Adrenal gland (tissue), 19 donors: ENCODE measurements around the gene SSBP3. TPM values are rescaled to one million over a fixed set of nuclear protein-coding genes. Genes with fewer than 3 reads are reported as not detected.
"Not testable (repeated sequence)": the region's sequence is repeated elsewhere in the genome, so short reads cannot be mapped to it uniquely, and the experiment has no call there.

Experiments
- DNase-seq, 7 donors: peaks; one replicate each; pipeline ENCODE4 v3.0.0-alpha.2; 2019 to 2020
- H3K27ac ChIP-seq, 5 donors: fragments of 200-600 bp; sonication (generic) in 4 of 5; 1 replicate in 3 of 5; 2 replicates in 2 of 5; pipeline versions ENCODE4 v1.5.1 to v1.8.0; 2016 to 2020; ENCODE audit warnings: mild to moderate bottlenecking in 1 of 5
- H3K27me3 ChIP-seq: fragments of 200-600 bp; 2 replicates; pipeline ENCODE4 v1.8.0; 2021
- H3K36me3 ChIP-seq, 2 donors: fragments of 200-600 bp; replicated peaks in 1 of 2; 1 replicate in 1 of 2; 2 replicates in 1 of 2; pipeline versions ENCODE4 v1.5.1 to v1.8.0; 2018 to 2022
- H3K4me1 ChIP-seq, 2 donors: fragments of 200-600 bp; replicated peaks in 1 of 2; 1 replicate in 1 of 2; 2 replicates in 1 of 2; pipeline versions ENCODE4 v1.5.1 to v1.8.0; 2018 to 2021
- H3K4me3 ChIP-seq, 4 donors: fragments of 200-600 bp; sonication (generic) in 3 of 4; one replicate each; pipeline ENCODE4 v1.5.1; 2016 to 2018
- H3K9me3 ChIP-seq, 3 donors: fragments of 200-600 bp; sonication (generic) in 1 of 3; replicated peaks in 1 of 3; 1 replicate in 2 of 3; 2 replicates in 1 of 3; pipeline versions ENCODE4 v1.5.1 to v1.8.0; 2016 to 2021
- POLR2A ChIP-seq, 2 donors: fragments of 450-650 bp; IDR thresholded peaks; one replicate each; pipeline ENCODE4 v1.6.1; 2017; ENCODE audit warnings: antibody characterized with exemption in 2 of 2, mild to moderate bottlenecking in 2 of 2, moderate library complexity in 1 of 2
- WGBS, 4 donors: extraction: QIAGEN DNeasy Blood & Tissue Kit in 2 of 4; methylation state at CpG; one replicate each; pipeline versions ENCODE4 v1.1.5 to v1.1.7; 2013 to 2017; 5-methylcytosine and 5-hydroxymethylcytosine counted together
- intact Hi-C, 2 donors: fragments of 100-400 bp; cut with DNase I; formaldehyde crosslinking; loops; one replicate each; pipeline versions ENCODE4 v1.14.1 to v1.15.0; 2022 to 2023
- long read RNA-seq, 10 donors: library from polyadenylated mRNA in 3 of 10; unstranded in 2 of 10; stranded (forward) in 1 of 10; transcript quantifications; one replicate each; pipeline ENCODE4 v2.0.0 and lab custom pipeline, GENCODE V29; 2021 to 2026
- polyA plus RNA-seq, 3 donors: library from polyadenylated mRNA; stranded (reverse); fragments of 200-250 nt in 2 of 3; fragments of 350-450 nt in 1 of 3; fragmentation: Illumina TruSeq in 1 of 3; extraction: RNeasy Lipid Tissue Mini Kit (QIAGEN cat#74804) in 1 of 3; gene quantifications; one replicate each; pipeline ENCODE4 v1.2.3, GENCODE V29; 2013 to 2014
- total RNA-seq, 9 donors: library from RNA; depleted of rRNA in 4 of 9; stranded (reverse); fragments of >200 nt in 4 of 9; fragments of 120-200 nt in 1 of 9; fragmentation: NEBNext Ultra II Directional in 1 of 9; extraction: Animal tissue kit (Norgen Biotek cat#: 25700) in 1 of 9; gene quantifications; one replicate each; pipeline versions ENCODE4 v1.1.0 to v1.2.4, GENCODE V29; 2013 to 2023
- TF ChIP-seq, protein P1 (sequence below), 6 experiments: fragments of 450-650 bp in 4 of 6; fragments of 200-600 bp in 2 of 6; sonication (generic) in 1 of 6; IDR thresholded peaks; 1 replicate in 5 of 6; 2 replicates in 1 of 6; pipeline versions ENCODE4 v1.5.1 to v1.8.0; 2016 to 2021; ENCODE audit warnings: antibody characterized with exemption in 6 of 6, mild to moderate bottlenecking in 2 of 6, moderate library complexity in 1 of 6
- donor health status: healthy with polysubstance abuse.
- donor health status: Bipolar disorder and iron deficiency.
- donor health status: DM: yes; HTN: yes; CAD: no.
- donor health status: DM: no; HTN: no; CAD: no.
- donor health status: DM: no; HTN: no; CAD: no.
- donor health status: DM: yes; HTN: yes; CAD: no.

SSBP3 gene
- total RNA-seq (10 to 100 TPM; 15.3 to 91.5 (median 49.7) TPM), polyA plus RNA-seq (100 to 1,000 TPM in 1 of 3 donors, 10 to 100 TPM in 2; 70.8 to 150 (median 86.5) TPM)
- long read RNA-seq, donor 1, partial matches to known transcripts = 0 of 4 reads
- long read RNA-seq, donor 1, other reads (novel, unspliced or antisense) = 0 of 4 reads
- long read RNA-seq, donor 2, partial matches to known transcripts = 0 of 5 reads
- long read RNA-seq, donor 2, other reads (novel, unspliced or antisense) = 0 of 5 reads
- long read RNA-seq, donor 3, partial matches to known transcripts = 0 of 1 reads
- long read RNA-seq, donor 3, other reads (novel, unspliced or antisense) = 0 of 1 reads
- long read RNA-seq, donor 4, partial matches to known transcripts = 3 of 9 reads
- long read RNA-seq, donor 4, other reads (novel, unspliced or antisense) = 5 of 9 reads
- long read RNA-seq, donor 5, transcript SSBP3-203 (17 exons, 1,578 nt) = major isoform, 8 of 25 reads
- long read RNA-seq, donor 5, partial matches to known transcripts = 10 of 25 reads
- long read RNA-seq, donor 5, other reads (novel, unspliced or antisense) = 7 of 25 reads
- long read RNA-seq, donor 6, partial matches to known transcripts = 8 of 24 reads
- long read RNA-seq, donor 6, other reads (novel, unspliced or antisense) = 16 of 24 reads
- long read RNA-seq, donor 7, partial matches to known transcripts = 0 of 2 reads
- long read RNA-seq, donor 7, other reads (novel, unspliced or antisense) = 0 of 2 reads
- long read RNA-seq, donor 8, transcript SSBP3-203 (17 exons, 1,578 nt) = major isoform, 10 of 10 reads
- long read RNA-seq, donor 8, partial matches to known transcripts = 0 of 10 reads
- long read RNA-seq, donor 8, other reads (novel, unspliced or antisense) = 0 of 10 reads
- long read RNA-seq, donor 9, partial matches to known transcripts = 0 of 3 reads
- long read RNA-seq, donor 9, other reads (novel, unspliced or antisense) = 0 of 3 reads
- long read RNA-seq, donor 10, transcript SSBP3-203 (17 exons, 1,578 nt) = major isoform, 7 of 10 reads
- long read RNA-seq, donor 10, partial matches to known transcripts = 0 of 10 reads
- long read RNA-seq, donor 10, other reads (novel, unspliced or antisense) = 0 of 10 reads

DNA sequence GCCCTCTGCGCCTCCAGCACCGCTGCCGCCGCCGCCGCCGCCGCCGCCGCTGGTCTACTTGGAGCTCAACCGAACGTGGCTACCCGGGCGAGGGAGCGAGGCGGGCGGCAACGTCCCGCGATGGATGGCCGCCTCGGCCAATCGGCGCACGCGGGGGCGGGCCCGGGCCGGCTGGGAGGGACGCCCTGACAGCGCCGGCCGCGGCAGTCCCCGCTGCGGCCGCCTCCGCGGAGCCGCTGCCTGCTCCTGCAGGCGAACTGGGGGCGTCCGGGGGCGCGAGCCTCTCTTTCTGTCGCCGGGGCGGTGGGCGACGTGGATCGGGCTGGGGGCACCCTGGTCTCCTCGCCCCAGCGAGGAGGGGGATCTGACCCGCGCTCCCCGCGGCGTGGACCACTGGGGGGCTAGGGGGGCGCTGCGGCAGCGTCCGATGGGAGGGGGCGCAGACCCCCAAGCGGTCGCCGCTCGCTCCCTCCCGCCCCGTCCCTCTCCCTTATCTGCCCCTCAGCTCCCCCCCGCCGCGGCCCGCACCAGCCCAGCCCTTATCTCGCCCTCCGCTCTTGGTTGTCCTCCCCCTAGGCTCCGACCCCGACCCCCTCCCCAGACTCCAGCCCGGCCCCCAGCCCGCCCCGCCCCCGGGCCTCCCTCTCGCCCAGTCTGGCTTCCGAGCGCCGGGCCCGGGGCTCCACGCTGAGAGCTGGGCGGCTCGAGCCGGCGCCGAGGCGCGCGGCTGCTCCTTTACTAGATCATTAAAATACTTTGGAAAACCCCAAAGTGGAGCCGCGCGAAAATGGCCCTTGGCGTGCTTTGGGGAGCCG, at the start of gene SSBP3:
Gene SSBP3, minus strand, starts transcription at position 56 of the 815 bp plus-strand sequence.
- Histone ChIP-seq H3K9me3 (no peaks in the 10 kb centered on the region), H3K27me3 (no peaks in the 10 kb centered on the region), H3K36me3 (peaks cover 0 to 6% of the 10 kb centered on the region in 2 donors), H3K4me3 (peak within 1 kb of the TSS in 3 of 4 donors; percentile 40 to 91 (median 83)), H3K4me1 (peaks cover 17 to 43% of the 10 kb centered on the region in 2 donors), H3K27ac (peak within 1 kb of the TSS; percentile 83 to 96 (median 92))
- TF ChIP-seq POLR2A (IDR thresholded peaks at IDR 0.05) = peak; percentile 86 to 97
- TF ChIP-seq, protein P1, sequence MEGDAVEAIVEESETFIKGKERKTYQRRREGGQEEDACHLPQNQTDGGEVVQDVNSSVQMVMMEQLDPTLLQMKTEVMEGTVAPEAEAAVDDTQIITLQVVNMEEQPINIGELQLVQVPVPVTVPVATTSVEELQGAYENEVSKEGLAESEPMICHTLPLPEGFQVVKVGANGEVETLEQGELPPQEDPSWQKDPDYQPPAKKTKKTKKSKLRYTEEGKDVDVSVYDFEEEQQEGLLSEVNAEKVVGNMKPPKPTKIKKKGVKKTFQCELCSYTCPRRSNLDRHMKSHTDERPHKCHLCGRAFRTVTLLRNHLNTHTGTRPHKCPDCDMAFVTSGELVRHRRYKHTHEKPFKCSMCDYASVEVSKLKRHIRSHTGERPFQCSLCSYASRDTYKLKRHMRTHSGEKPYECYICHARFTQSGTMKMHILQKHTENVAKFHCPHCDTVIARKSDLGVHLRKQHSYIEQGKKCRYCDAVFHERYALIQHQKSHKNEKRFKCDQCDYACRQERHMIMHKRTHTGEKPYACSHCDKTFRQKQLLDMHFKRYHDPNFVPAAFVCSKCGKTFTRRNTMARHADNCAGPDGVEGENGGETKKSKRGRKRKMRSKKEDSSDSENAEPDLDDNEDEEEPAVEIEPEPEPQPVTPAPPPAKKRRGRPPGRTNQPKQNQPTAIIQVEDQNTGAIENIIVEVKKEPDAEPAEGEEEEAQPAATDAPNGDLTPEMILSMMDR (IDR thresholded peaks at IDR 0.05) = peak in 2 of 6 experiments; percentile 30 to 41
- peak; percentile 90 to 94 (median 92) for DNase-seq
- intact Hi-C loops = loop anchor here (5.0 to 10.0 kb wide), 2 partner anchors 132 to 284 kb away; no protein-coding TSS in a partner anchor
- WGBS, 4 donors = 0 to 1% (median 0%) methylated on average over 33 to 100 of the region's 100 CpGs; no CpG with 5 or more reads in 1 of the 4 donors

DNA sequence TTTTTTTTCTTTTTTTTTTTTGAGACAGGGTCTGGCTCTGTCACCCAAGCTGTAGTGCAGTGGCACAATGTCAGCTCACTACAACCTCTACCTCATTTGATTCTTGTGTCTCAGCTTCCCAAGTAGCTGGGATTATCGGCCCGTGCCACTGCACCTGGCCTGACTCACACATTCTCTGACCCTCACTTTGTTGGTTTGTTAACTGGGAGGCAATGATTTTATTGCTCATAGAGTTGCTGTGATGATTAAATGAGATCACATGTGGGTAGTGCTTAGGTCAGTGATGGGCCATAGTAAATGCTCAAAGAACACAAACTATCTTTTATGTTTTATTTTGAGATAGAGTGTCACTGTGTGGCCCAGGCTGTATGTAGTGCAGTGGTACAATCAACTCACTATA, 47.3 kb upstream of the SSBP3 start:
- TF ChIP-seq, protein P1 (IDR thresholded peaks at IDR 0.05) = no peak
- TF ChIP-seq POLR2A (IDR thresholded peaks at IDR 0.05) = no peak
- DNase-seq = no peak
- 94 to 98% (median 96%) methylated on average over 2 of the region's 2 CpGs for WGBS, 4 donors
- H3K27ac ChIP-seq = no peak overlapping the region
- H3K4me3 ChIP-seq = no peak overlapping the region
- no peaks in the 10 kb centered on the region for H3K9me3 ChIP-seq
- no peaks in the 10 kb centered on the region for H3K4me1 ChIP-seq
- intact Hi-C loops = no loop called here
- H3K27me3 ChIP-seq = no peaks in the 10 kb centered on the region
- H3K36me3 ChIP-seq = no peaks in the 10 kb centered on the region

DNA sequence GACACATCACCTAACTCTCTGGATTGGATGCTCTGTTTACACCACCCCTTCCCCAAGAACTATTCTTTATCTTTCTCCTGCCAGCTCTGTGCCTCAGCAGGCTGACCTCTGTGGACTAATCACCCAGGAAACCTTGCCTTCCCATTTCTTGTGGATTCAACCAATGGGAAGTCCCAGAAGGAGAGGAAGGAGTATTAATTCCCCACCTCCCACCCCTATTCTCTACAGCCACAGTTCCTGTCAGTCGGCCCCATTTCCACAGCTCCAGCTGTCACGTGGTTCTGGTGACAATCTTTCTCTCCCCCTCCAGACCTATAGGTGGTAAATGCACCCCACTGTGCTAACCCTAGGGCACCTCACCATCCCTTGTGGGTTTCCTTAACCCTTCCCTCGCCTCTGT, 46.8 kb upstream of the SSBP3 start:
- TF ChIP-seq, protein P1 (IDR thresholded peaks at IDR 0.05) = no peak
- TF ChIP-seq POLR2A (IDR thresholded peaks at IDR 0.05) = no peak
- intact Hi-C loops = no loop called here
- no peaks in the 10 kb centered on the region for H3K36me3 ChIP-seq
- H3K27me3 ChIP-seq = no peaks in the 10 kb centered on the region
- no peaks in the 10 kb centered on the region for H3K4me1 ChIP-seq
- 75 to 93% (median 86%) methylated on average over 3 of the region's 3 CpGs for WGBS, 4 donors
- no peak overlapping the region for H3K4me3 ChIP-seq
- no peaks in the 10 kb centered on the region for H3K9me3 ChIP-seq
- peak in 1 of 7 donors; percentile 5 for DNase-seq
- no peak overlapping the region for H3K27ac ChIP-seq

DNA sequence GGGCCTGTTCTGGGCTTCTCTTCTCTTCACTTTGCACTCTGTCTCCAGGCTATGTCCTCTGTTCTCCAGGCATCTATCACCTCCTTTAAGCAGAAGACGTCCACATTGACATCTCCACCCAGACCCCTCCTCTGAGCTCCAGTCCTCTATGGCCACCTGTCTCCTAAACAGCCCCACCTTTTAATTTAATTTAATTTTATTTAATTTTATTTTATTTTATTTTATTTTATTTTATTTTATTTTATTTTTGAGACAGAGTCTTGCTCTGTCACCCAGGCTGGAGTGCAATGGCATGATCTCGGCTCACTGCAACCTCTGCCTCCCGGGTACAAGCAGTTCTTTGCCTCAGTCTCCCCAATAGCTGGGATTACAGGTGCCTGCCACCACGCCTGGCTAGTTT, 43.2 kb upstream of the SSBP3 start:
- H3K27me3 ChIP-seq, H3K9me3 ChIP-seq, DNase-seq, H3K36me3 ChIP-seq, H3K4me3 ChIP-seq, H3K4me1 ChIP-seq, H3K27ac ChIP-seq, intact Hi-C loops: not testable (repeated sequence)
- 83 to 91% (median 85%) methylated on average over 4 of the region's 4 CpGs for WGBS, 4 donors

DNA sequence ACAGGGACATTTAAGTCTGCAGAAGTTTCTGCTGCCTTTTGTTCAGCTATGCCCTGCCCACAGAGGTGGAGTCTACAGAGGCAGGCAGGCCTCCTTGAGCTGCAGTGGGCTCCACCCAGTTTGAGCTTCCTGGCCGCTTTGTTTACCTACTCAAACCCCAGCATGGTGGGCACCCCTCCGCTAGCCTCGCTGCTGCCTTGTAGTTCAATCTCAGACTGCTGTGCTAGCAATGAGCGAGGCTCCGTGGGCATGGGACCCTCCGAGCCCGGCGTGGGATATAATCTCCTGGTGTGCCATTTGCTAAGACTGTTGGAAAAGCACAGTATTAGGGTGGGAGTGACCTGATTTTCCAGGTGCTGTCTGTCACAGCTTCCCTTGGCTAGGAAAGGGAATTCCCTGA, 42.6 kb upstream of the SSBP3 start:
- H3K36me3 ChIP-seq, H3K4me3 ChIP-seq, DNase-seq, H3K4me1 ChIP-seq, H3K9me3 ChIP-seq, H3K27me3 ChIP-seq, H3K27ac ChIP-seq, intact Hi-C loops: not testable (repeated sequence)
- WGBS, 4 donors = 80 to 99% (median 90%) methylated on average over 7 to 8 of the region's 8 CpGs

DNA sequence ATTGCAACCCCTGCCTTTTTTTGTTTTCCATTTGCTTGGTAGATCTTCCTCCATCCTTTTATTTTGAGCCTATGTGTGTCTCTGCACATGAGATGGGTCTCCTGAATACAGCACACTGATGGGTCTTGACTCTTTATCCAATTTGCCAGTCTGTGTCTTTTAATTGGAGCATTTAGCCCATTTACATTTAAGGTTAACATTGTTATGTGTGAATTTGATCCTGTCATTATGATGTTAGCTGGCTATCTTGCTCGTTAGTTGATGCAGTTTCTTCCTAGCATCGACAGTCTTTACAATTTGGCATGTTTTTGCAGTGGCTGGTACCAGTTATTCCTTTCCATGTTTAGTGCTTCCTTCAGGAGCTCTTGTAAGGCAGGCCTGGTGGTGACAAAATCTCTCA, 40.9 kb upstream of the SSBP3 start:
- H3K9me3 ChIP-seq, H3K4me3 ChIP-seq, H3K27me3 ChIP-seq, H3K36me3 ChIP-seq, intact Hi-C loops, H3K4me1 ChIP-seq, DNase-seq, H3K27ac ChIP-seq: not testable (repeated sequence)
- 90 to 95% (median 93%) methylated on average over 2 of the region's 2 CpGs; no CpG with 5 or more reads in 1 of the 4 donors for WGBS, 4 donors
